GM19397 (cell line): ENCODE data around the gene FAM199X.
"Not testable (repeated sequence)": the region's sequence is repeated elsewhere in the genome, so short reads cannot be mapped to it uniquely, and the experiment has no call there.

Source experiments
- ATAC-seq: cut with Tn5 transposase; IDR thresholded peaks from one replicate; pipeline ENCODE4 v1.9.1; 2021; ENCODE audit warnings: mild to moderate bottlenecking, moderate library complexity; ENCODE audit not compliant: unreplicated experiment

The FAM199X gene

DNA sequence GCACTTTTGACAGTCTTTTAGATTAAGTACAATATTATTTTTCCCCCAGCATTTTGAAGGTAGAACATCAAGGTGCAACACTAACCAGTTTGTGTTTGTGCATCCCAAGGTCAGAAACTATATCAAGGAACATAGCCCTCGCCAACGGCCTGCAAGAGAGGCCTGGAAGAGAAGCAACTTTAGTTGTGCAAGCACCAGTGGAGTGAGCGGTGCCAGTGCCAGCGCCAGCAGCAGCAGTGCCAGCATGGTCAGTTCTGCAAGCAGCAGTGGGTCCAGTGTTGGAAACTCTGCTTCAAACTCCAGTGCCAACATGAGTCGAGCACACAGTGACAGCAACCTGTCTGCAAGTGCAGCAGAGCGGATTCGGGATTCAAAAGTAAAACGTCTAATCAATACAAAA lies 21.7 kb downstream of the FAM199X start:
- no peak for ATAC-seq

GRCh38 chrX:104189837-104190236 lies 23.6 kb downstream of the FAM199X start:
- ATAC-seq: no peak

DNA sequence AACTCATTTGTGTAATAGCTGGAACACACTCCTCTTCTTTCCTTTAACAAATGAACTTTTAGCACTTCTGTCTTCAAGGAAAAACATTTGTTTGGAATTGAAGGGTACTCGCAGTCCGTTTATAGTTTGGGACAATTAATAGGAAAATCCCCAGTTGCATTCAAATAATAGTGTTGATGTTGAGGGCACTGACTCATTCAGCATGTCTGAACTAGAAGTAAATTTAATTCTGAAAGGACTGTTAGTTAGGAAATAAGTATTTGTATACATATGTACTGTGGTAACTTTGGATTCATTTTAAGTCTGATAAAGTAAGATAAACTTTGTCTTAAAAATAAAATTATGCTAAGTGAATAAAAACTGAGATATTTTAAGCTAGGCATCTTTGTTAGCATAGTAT lies 27.2 kb downstream of the FAM199X start:
- ATAC-seq: no peak

GRCh38 chrX:104195013-104195412 lies 28.8 kb downstream of the FAM199X start:
- ATAC-seq: no peak

GRCh38 chrX:104195489-104196084 lies 29.3 kb downstream of the FAM199X start:
- ATAC-seq: no peak

GRCh38 chrX:104205548-104205947 lies 39.3 kb downstream of the FAM199X start:
- no peak for ATAC-seq

- ATAC-seq: no peak
Measured at GRCh38 chrX:104211187-104211586, 44.9 kb downstream of the FAM199X start.

DNA sequence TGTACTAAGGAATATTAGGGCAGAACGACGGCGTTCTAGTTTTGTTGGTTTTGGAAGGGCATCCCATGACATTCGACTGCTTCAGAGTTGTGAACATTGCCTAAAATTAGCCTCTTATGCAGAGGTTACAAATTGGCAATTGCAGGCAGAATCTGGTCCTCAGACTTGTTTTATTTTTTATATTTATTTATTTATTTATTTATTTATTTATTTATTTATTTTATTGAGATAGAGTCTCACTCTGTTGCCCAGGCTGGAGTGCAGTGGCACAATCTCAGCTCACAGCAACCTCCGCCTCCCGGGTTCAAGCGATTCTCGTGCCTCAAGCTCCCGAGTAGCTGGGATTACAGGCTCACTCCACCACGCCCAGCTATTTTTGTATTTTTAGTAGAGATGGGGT lies 63.8 kb downstream of the FAM199X start:
- not testable (repeated sequence) for ATAC-seq
